GM12891 (cell line): ENCODE measurements around the gene CPLANE1.

Source experiments
- PAX5 ChIP-seq: IDR thresholded peaks from 2 replicates; pipeline ENCODE4 v1.6.1; 2011; ENCODE audit warnings: low read length, moderate library complexity, mild to moderate bottlenecking; ENCODE audit not compliant: insufficient read depth, severe bottlenecking
- POLR2A ChIP-seq: IDR thresholded peaks from 2 replicates; pipeline ENCODE4 v1.6.1; 2011; ENCODE audit warnings: low read depth, low read length, control low read depth
- POLR2AphosphoS5 ChIP-seq: IDR thresholded peaks from 2 replicates; pipeline ENCODE4 v1.6.1; 2011; ENCODE audit warnings: low read depth, low read length, control low read depth
- POU2F2 ChIP-seq: IDR thresholded peaks from 2 replicates; pipeline ENCODE4 v1.6.1; 2011; ENCODE audit warnings: low read depth, mild to moderate bottlenecking, control low read depth, low read length, moderate library complexity
- SPI1 ChIP-seq: IDR thresholded peaks from 2 replicates; pipeline ENCODE4 v1.6.1; 2011; ENCODE audit warnings: low read depth, low read length, control low read depth
- TAF1 ChIP-seq: IDR thresholded peaks from 2 replicates; pipeline ENCODE4 v1.6.1; 2011; ENCODE audit warnings: low read depth, low read length, control low read depth

DNA sequence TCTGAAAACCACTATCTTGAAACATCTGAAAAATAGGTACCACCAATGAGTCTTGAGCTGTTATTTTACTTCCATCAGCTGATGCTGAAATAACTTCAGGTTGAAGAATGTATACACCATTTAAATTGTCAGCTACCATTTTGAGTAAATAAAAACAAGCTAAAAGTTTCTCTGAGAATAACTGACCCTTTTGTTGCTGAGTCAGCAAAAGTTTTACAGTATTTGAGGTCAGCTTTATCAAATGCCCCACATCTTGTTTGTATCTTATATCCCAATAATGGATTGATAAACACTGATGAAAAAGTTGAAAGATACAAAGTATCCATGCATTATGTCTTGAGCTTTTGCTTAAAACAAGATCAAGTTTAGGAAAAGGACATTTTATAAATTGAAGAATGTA, 22.8 kb downstream of the CPLANE1 start:
- TF ChIP-seq TAF1: no peak
- TF ChIP-seq POLR2A: no peak
- TF ChIP-seq POLR2AphosphoS5: no peak
- no peak for TF ChIP-seq PAX5
- TF ChIP-seq SPI1: no peak
- TF ChIP-seq POU2F2: no peak
